NK-92 (cell line): ENCODE results near the gene LCE6A.

ENCODE experiments used
- DNase-seq: peaks from one replicate; lab custom pipeline; 2025; ENCODE audit not compliant: unreplicated experiment; lab: John Stamatoyannopoulos, UW

The LCE6A gene

GRCh38 chr1:152873495-152873894, 30.8 kb downstream of the LCE6A start:
- DNase-seq, result no peak

- DNase-seq, result no peak
Observed at GRCh38 chr1:152876827-152877226, 34.2 kb downstream of the LCE6A start.

- no peak for DNase-seq
Observed at GRCh38 chr1:152878042-152878441, 35.4 kb downstream of the LCE6A start, which contains the start of gene SMCP. Gene SMCP, plus strand, starts transcription at chr1:152878322. Its CDS starts 6,101 bp downstream, at chr1:152884423.

GRCh38 chr1:152879559-152880198, 37.0 kb downstream of the LCE6A start:
- no peak for DNase-seq

GRCh38 chr1:152880316-152880715, 37.7 kb downstream of the LCE6A start:
- DNase-seq, result no peak

GRCh38 chr1:152880907-152881306, 38.3 kb downstream of the LCE6A start:
- no peak for DNase-seq

GRCh38 chr1:152884085-152884484, 41.4 kb downstream of the LCE6A start:
- no peak for DNase-seq

- no peak for DNase-seq
Observed at GRCh38 chr1:152884506-152884905, 41.9 kb downstream of the LCE6A start.

- DNase-seq, result no peak
Observed at GRCh38 chr1:152884966-152885624, 42.4 kb downstream of the LCE6A start.

- no peak for DNase-seq
Observed at GRCh38 chr1:152886085-152886484, 43.4 kb downstream of the LCE6A start.

GRCh38 chr1:152886758-152887409, 44.2 kb downstream of the LCE6A start:
- DNase-seq, result no peak

- DNase-seq, result no peak
Observed at GRCh38 chr1:152888126-152888525, 45.5 kb downstream of the LCE6A start.
